ENCODE data around the gene CALB2.

CALB2 gene

GRCh38 chr16:71423016-71423415 is 64.5 kb downstream of the CALB2 start:
- no peak overlapping the region for H3K27ac ChIP-seq
- TF ChIP-seq CTCF (IDR thresholded peaks at IDR 0.05) = no peak
- H3K36me3 ChIP-seq = no peaks in the 10 kb centered on the region
- no peaks in the 10 kb centered on the region for H3K9me3 ChIP-seq
- H3K4me3 ChIP-seq (ENCODE audit: low read depth in 1 of 2, low read length in 1 of 2) = no peak overlapping the region
- H3K27me3 ChIP-seq = peaks cover 56% of the 10 kb centered on the region
- no peaks in the 10 kb centered on the region for H3K4me1 ChIP-seq (ENCODE audit: control insufficient read depth in 1 of 2, insufficient read depth in 1 of 2, low read depth in 1 of 2, low read length in 1 of 2)

DNA sequence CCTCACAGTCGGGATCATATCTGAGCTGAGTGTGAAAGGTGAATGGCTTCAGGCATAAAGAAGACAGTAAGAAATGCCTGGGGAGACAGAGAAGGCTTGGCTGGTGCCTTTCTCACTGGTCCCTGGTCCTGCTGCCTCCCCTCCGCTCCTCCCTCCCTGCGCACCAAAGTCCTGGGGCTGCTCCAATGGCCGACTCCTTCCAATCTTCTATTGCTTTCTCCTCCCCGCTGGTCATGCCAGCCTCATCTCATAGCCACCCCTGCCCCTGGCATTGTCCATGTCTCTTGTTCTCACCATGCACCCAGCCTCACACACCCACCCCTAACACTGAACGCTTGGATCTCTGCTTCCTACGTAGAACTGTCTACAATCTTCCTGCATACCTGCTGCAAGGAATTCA is 65.3 kb downstream of the CALB2 start:
- Histone ChIP-seq H3K36me3 (no peaks in the 10 kb centered on the region), H3K4me1 (ENCODE audit: control insufficient read depth in 1 of 2, insufficient read depth in 1 of 2, low read depth in 1 of 2, low read length in 1 of 2) (no peaks in the 10 kb centered on the region), H3K27me3 (peaks cover 63% of the 10 kb centered on the region), H3K9me3 (no peaks in the 10 kb centered on the region), H3K27ac (no peak overlapping the region), H3K4me3 (ENCODE audit: low read depth in 1 of 2, low read length in 1 of 2) (no peak overlapping the region)
- no peak for TF ChIP-seq CTCF (IDR thresholded peaks at IDR 0.05)

- Histone ChIP-seq H3K36me3 (no peaks in the 10 kb centered on the region), H3K27me3 (peaks cover 68% of the 10 kb centered on the region), H3K4me3 (ENCODE audit: low read depth in 1 of 2, low read length in 1 of 2) (no peak overlapping the region), H3K4me1 (ENCODE audit: control insufficient read depth in 1 of 2, insufficient read depth in 1 of 2, low read depth in 1 of 2, low read length in 1 of 2) (no peaks in the 10 kb centered on the region), H3K9me3 (no peaks in the 10 kb centered on the region), H3K27ac (no peak overlapping the region)
- no peak for TF ChIP-seq CTCF (IDR thresholded peaks at IDR 0.05)
These were observed 66.1 kb downstream of the CALB2 start for GRCh38 chr16:71424626-71425025.

GRCh38 chr16:71425746-71426068 is 67.2 kb downstream of the CALB2 start:
- Histone ChIP-seq H3K27me3 (peaks cover 60% of the 10 kb centered on the region), H3K9me3 (no peaks in the 10 kb centered on the region), H3K36me3 (no peaks in the 10 kb centered on the region), H3K4me3 (ENCODE audit: low read depth in 1 of 2, low read length in 1 of 2) (no peak overlapping the region), H3K4me1 (ENCODE audit: control insufficient read depth in 1 of 2, insufficient read depth in 1 of 2, low read depth in 1 of 2, low read length in 1 of 2) (no peaks in the 10 kb centered on the region), H3K27ac (no peak overlapping the region)
- TF ChIP-seq CTCF (IDR thresholded peaks at IDR 0.05) = no peak

DNA sequence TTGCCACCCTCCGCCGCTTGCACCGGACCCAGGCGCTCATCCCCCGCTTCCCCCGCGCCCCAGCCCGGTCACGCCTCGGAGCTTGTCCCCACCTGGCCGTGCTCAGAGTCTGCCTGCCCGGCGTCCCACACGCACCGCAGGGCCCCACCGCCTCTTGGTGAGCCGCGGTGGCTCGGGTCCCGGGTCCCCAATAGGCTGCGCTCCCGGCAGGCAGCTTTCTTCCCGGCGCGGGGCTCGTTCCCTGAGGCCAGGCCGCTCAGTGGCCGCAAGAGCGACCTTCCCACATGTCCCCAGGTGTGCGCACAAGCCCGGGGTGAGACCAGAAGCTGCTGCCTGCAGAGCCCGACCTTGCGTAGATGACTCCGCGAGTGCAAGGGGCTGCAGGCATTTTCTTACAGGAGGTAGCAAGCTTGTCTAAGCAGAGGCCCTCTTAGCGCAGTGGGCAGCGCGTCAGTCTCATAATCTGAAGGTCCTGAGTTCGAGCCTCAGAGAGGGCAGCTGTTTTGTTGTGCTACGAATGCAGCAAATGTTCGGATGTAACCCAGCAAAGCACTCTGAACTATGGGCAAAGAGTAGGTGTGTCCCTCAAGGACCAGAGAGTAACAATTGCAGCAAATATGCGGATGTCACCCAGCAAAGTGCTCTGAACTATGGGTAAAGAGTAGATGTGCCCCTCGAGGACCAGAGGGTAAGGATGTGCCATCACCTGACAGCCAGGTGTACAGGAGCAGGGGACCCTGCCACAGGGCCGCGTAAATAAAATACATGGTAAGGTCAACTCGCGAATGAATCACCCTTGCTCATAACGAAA is 67.8 kb downstream of the CALB2 start:
- no peak overlapping the region for H3K4me3 ChIP-seq (ENCODE audit: low read depth in 1 of 2, low read length in 1 of 2)
- H3K9me3 ChIP-seq = no peaks in the 10 kb centered on the region
- no peaks in the 10 kb centered on the region for H3K4me1 ChIP-seq (ENCODE audit: control insufficient read depth in 1 of 2, insufficient read depth in 1 of 2, low read depth in 1 of 2, low read length in 1 of 2)
- no peaks in the 10 kb centered on the region for H3K36me3 ChIP-seq
- no peak overlapping the region for H3K27ac ChIP-seq
- peaks cover 60% of the 10 kb centered on the region for H3K27me3 ChIP-seq
- TF ChIP-seq CTCF (IDR thresholded peaks at IDR 0.05) = no peak
